ENCODE measurements around the gene RNF168.
"Not testable (repeated sequence)": the region's sequence is repeated elsewhere in the genome, so short reads cannot be mapped to it uniquely, and the experiment has no call there.

The RNF168 gene

DNA sequence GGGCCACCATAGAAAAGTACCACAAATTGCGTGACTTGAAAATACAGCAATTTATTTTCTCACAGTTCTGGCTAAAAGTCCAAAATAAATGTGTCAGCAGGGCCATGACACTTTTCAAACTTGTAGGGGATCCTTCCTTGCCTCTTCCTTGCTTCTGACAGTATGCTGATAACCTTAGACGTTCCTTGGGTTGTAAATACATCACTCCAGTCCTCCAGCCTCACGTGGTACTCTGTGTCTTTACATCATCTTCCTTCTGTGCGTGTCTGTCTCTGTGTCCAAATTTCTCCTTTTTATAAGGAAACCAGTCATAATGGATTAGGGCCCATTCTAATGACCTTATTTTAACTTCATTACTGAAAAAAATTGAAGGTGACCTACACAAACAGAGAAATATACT, 7.4 kb downstream of the RNF168 start:
- no peaks in the 10 kb centered on the region for H3K9me3 ChIP-seq (replicated peaks; ENCODE audit: low read length)
- no peak overlapping the region for H3K4me2 ChIP-seq (ENCODE audit: low read length)

GRCh38 chr3:196493292-196493691, 10.3 kb downstream of the RNF168 start:
- H3K4me3 ChIP-seq (ENCODE audit: low read length) = no peak overlapping the region
- peaks cover 19% of the 10 kb centered on the region for H3K36me3 ChIP-seq (ENCODE audit: insufficient read depth, low read length)

More for the DNA sequence above, 7.4 kb downstream of the RNF168 start:
- H3K4me3 ChIP-seq (ENCODE audit: low read length) = no peak overlapping the region
- no peak overlapping the region for H3K9ac ChIP-seq (ENCODE audit: low read depth, low read length)
- H3K27me3 ChIP-seq (ENCODE audit: control insufficient read depth, insufficient read depth, low read length) = no peaks in the 10 kb centered on the region
- peaks cover 19% of the 10 kb centered on the region for H3K36me3 ChIP-seq (ENCODE audit: insufficient read depth, low read length)
- H3K4me1 ChIP-seq (ENCODE audit: control insufficient read depth, insufficient read depth, low read length) = peaks cover 18% of the 10 kb centered on the region

GRCh38 chr3:196492080-196492479, 11.5 kb downstream of the RNF168 start:
- Histone ChIP-seq H3K4me1 (ENCODE audit: control insufficient read depth, insufficient read depth, low read length) (no peaks in the 10 kb centered on the region), H3K9me3 (replicated peaks; ENCODE audit: low read length) (no peaks in the 10 kb centered on the region), H3K4me3 (ENCODE audit: low read length) (no peak overlapping the region), H3K9ac (ENCODE audit: low read depth, low read length) (no peak overlapping the region), H3K27me3 (ENCODE audit: control insufficient read depth, insufficient read depth, low read length) (no peaks in the 10 kb centered on the region), H3K4me2 (ENCODE audit: low read length) (no peak overlapping the region), H3K36me3 (ENCODE audit: insufficient read depth, low read length) (peaks cover 24% of the 10 kb centered on the region)

More at GRCh38 chr3:196493292-196493691, 10.3 kb downstream of the RNF168 start:
- no peaks in the 10 kb centered on the region for H3K27me3 ChIP-seq (ENCODE audit: control insufficient read depth, insufficient read depth, low read length)
- H3K9ac ChIP-seq (ENCODE audit: low read depth, low read length) = no peak overlapping the region
- no peaks in the 10 kb centered on the region for H3K9me3 ChIP-seq (replicated peaks; ENCODE audit: low read length)
- H3K4me1 ChIP-seq (ENCODE audit: control insufficient read depth, insufficient read depth, low read length) = no peaks in the 10 kb centered on the region
- H3K4me2 ChIP-seq (ENCODE audit: low read length) = no peak overlapping the region

DNA sequence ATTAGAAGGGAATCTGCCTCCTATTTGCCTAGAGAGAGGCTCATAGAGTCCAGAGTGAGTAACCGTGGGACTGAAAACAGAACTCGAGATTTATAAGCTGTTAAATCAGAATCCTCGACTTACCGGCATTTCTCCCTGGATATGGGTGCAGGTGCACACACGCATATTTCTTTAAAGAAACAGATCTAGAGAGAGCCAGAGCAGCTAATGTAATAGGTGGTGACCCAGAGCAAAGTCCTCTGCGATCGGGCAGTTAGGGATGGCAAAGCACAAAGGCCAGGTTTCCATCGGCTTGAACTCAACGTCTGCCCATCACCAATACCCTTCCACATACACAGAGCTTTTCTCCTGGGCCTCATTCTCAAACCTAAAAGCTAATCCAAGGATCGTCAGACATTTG, 13.8 kb downstream of the RNF168 start:
- H3K4me1 ChIP-seq (ENCODE audit: control insufficient read depth, insufficient read depth, low read length) = no peaks in the 10 kb centered on the region
- no peak overlapping the region for H3K4me3 ChIP-seq (ENCODE audit: low read length)
- H3K27me3 ChIP-seq (ENCODE audit: control insufficient read depth, insufficient read depth, low read length) = no peaks in the 10 kb centered on the region
- H3K9me3 ChIP-seq (replicated peaks; ENCODE audit: low read length) = no peaks in the 10 kb centered on the region
- no peak overlapping the region for H3K4me2 ChIP-seq (ENCODE audit: low read length)
- H3K9ac ChIP-seq (ENCODE audit: low read depth, low read length) = no peak overlapping the region
- H3K36me3 ChIP-seq (ENCODE audit: insufficient read depth, low read length) = peaks cover 30% of the 10 kb centered on the region

- Histone ChIP-seq H3K9ac (ENCODE audit: low read depth, low read length) (no peak overlapping the region), H3K4me2 (ENCODE audit: low read length) (no peak overlapping the region), H3K9me3 (replicated peaks; ENCODE audit: low read length) (no peaks in the 10 kb centered on the region), H3K4me1 (ENCODE audit: control insufficient read depth, insufficient read depth, low read length) (no peaks in the 10 kb centered on the region), H3K36me3 (ENCODE audit: insufficient read depth, low read length) (peaks cover 37% of the 10 kb centered on the region), H3K4me3 (ENCODE audit: low read length) (no peak overlapping the region), H3K27me3 (ENCODE audit: control insufficient read depth, insufficient read depth, low read length) (no peaks in the 10 kb centered on the region)
These were observed 17.3 kb downstream of the RNF168 start for GRCh38 chr3:196486263-196486662.

- Histone ChIP-seq H3K27me3 (ENCODE audit: control insufficient read depth, insufficient read depth, low read length) (no peaks in the 10 kb centered on the region), H3K4me1 (ENCODE audit: control insufficient read depth, insufficient read depth, low read length) (no peaks in the 10 kb centered on the region), H3K9ac (ENCODE audit: low read depth, low read length) (no peak overlapping the region), H3K4me2 (ENCODE audit: low read length) (no peak overlapping the region), H3K4me3 (ENCODE audit: low read length) (no peak overlapping the region), H3K36me3 (ENCODE audit: insufficient read depth, low read length) (peaks cover 55% of the 10 kb centered on the region), H3K9me3 (replicated peaks; ENCODE audit: low read length) (no peaks in the 10 kb centered on the region)
These were observed 25.9 kb downstream of the RNF168 start for GRCh38 chr3:196477678-196478077.

- Histone ChIP-seq H3K4me1 (ENCODE audit: control insufficient read depth, insufficient read depth, low read length) (no peaks in the 10 kb centered on the region), H3K36me3 (ENCODE audit: insufficient read depth, low read length) (peaks cover 42% of the 10 kb centered on the region), H3K27me3 (ENCODE audit: control insufficient read depth, insufficient read depth, low read length) (no peaks in the 10 kb centered on the region), H3K4me3 (ENCODE audit: low read length) (no peak overlapping the region), H3K9ac (ENCODE audit: low read depth, low read length) (no peak overlapping the region), H3K9me3 (replicated peaks; ENCODE audit: low read length) (no peaks in the 10 kb centered on the region), H3K4me2 (ENCODE audit: low read length) (no peak overlapping the region)
These were observed 31.3 kb downstream of the RNF168 start for GRCh38 chr3:196472286-196472685.

GRCh38 chr3:196471551-196471950, 32.0 kb downstream of the RNF168 start:
- no peaks in the 10 kb centered on the region for H3K4me1 ChIP-seq (ENCODE audit: control insufficient read depth, insufficient read depth, low read length)
- peaks cover 38% of the 10 kb centered on the region for H3K36me3 ChIP-seq (ENCODE audit: insufficient read depth, low read length)
- H3K4me3 ChIP-seq (ENCODE audit: low read length) = no peak overlapping the region
- no peak overlapping the region for H3K9ac ChIP-seq (ENCODE audit: low read depth, low read length)
- no peaks in the 10 kb centered on the region for H3K9me3 ChIP-seq (replicated peaks; ENCODE audit: low read length)
- no peaks in the 10 kb centered on the region for H3K27me3 ChIP-seq (ENCODE audit: control insufficient read depth, insufficient read depth, low read length)
- H3K4me2 ChIP-seq (ENCODE audit: low read length) = no peak overlapping the region

DNA sequence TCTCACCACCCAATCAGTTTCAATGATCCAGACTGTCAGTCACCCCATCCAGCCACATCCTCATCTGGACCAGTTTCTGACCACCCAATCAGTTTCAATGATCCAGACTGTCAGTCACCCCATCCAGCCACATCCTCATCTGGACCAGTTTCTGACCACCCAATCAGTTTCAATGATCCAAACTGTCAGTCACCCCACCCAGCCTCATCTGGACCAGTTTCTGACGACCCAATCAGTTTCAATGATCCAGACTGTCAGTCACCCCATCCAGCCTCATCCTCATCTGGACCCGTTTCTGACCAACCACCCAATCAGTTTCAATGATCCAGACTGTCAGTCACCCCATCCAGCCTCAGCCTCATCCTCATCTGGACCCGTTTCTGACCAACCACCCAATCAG, 33.4 kb downstream of the RNF168 start:
- H3K36me3 ChIP-seq (ENCODE audit: insufficient read depth, low read length) = peaks cover 34% of the 10 kb centered on the region

GRCh38 chr3:196463804-196464203, 39.8 kb downstream of the RNF168 start:
- Histone ChIP-seq H3K4me2 (ENCODE audit: low read length) (no peak overlapping the region), H3K4me1 (ENCODE audit: control insufficient read depth, insufficient read depth, low read length) (no peaks in the 10 kb centered on the region), H3K4me3 (ENCODE audit: low read length) (no peak overlapping the region), H3K36me3 (ENCODE audit: insufficient read depth, low read length) (no peaks in the 10 kb centered on the region), H3K9me3 (replicated peaks; ENCODE audit: low read length) (no peaks in the 10 kb centered on the region), H3K9ac (ENCODE audit: low read depth, low read length) (no peak overlapping the region), H3K27me3 (ENCODE audit: control insufficient read depth, insufficient read depth, low read length) (no peaks in the 10 kb centered on the region)

More for the DNA sequence above, 33.4 kb downstream of the RNF168 start:
- H3K4me2 ChIP-seq (ENCODE audit: low read length); H3K9ac ChIP-seq (ENCODE audit: low read depth, low read length); H3K27me3 ChIP-seq (ENCODE audit: control insufficient read depth, insufficient read depth, low read length); H3K4me1 ChIP-seq (ENCODE audit: control insufficient read depth, insufficient read depth, low read length); H3K9me3 ChIP-seq (replicated peaks; ENCODE audit: low read length); H3K4me3 ChIP-seq (ENCODE audit: low read length): not testable (repeated sequence)

GRCh38 chr3:196463478-196463756, 40.2 kb downstream of the RNF168 start:
- Histone ChIP-seq H3K36me3 (ENCODE audit: insufficient read depth, low read length) (no peaks in the 10 kb centered on the region), H3K27me3 (ENCODE audit: control insufficient read depth, insufficient read depth, low read length) (no peaks in the 10 kb centered on the region), H3K4me1 (ENCODE audit: control insufficient read depth, insufficient read depth, low read length) (no peaks in the 10 kb centered on the region), H3K9ac (ENCODE audit: low read depth, low read length) (no peak overlapping the region), H3K4me2 (ENCODE audit: low read length) (no peak overlapping the region), H3K9me3 (replicated peaks; ENCODE audit: low read length) (no peaks in the 10 kb centered on the region), H3K4me3 (ENCODE audit: low read length) (no peak overlapping the region)

DNA sequence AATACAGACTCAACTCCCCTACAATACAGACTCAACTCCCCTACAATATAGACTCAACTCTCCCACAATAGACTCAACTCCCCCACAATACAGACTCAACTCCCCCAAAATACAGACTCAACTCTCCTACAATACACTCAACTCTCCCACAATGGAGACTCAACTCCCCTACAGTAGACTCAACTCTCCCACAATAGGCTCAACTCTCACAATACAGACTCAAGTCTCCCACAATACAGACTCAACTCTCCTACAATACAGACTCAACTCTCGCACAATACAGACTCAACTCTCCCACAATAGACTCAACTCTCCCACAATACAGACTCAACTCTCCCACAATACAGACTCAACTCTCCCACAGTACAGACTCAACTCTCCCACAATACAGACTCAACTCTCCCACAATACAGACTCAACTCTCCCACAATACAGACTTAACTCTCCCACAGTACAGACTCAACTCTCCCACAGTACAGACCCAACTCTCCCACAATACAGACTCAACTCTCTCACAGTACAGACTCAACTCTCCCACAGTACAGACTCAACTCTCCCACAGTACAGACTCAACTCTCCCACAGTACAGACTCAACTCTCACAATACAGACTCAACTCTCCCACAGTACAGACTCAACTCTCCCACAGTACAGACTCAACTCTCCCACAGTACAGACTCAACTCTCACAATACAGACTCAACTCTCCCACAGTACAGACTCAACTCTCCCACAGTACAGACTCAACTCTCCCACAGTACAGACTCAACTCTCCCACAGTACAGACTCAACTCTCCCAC, 40.7 kb downstream of the RNF168 start:
- H3K36me3 ChIP-seq (ENCODE audit: insufficient read depth, low read length); H3K4me3 ChIP-seq (ENCODE audit: low read length); H3K4me2 ChIP-seq (ENCODE audit: low read length); H3K4me1 ChIP-seq (ENCODE audit: control insufficient read depth, insufficient read depth, low read length); H3K9ac ChIP-seq (ENCODE audit: low read depth, low read length); H3K9me3 ChIP-seq (replicated peaks; ENCODE audit: low read length); H3K27me3 ChIP-seq (ENCODE audit: control insufficient read depth, insufficient read depth, low read length): not testable (repeated sequence)
